GM10266 (cell line): Measurements from ENCODE around the gene MBP.
"Not testable (repeated sequence)": the region's sequence is repeated elsewhere in the genome, so short reads cannot be mapped to it uniquely, and the experiment has no call there.

Experiments used
- DNase-seq: peaks from one replicate; pipeline ENCODE4 v3.0.0; 2012; ENCODE audit errors: extremely low spot score
- TF ChIP-seq, protein P1 (sequence below): IDR thresholded peaks from 2 replicates; pipeline ENCODE4 v1.5.1; 2012; ENCODE audit warnings: mild to moderate bottlenecking, low read depth; ENCODE audit not compliant: control insufficient read depth, insufficient read depth; ENCODE audit errors: missing control alignments

MBP gene

DNA sequence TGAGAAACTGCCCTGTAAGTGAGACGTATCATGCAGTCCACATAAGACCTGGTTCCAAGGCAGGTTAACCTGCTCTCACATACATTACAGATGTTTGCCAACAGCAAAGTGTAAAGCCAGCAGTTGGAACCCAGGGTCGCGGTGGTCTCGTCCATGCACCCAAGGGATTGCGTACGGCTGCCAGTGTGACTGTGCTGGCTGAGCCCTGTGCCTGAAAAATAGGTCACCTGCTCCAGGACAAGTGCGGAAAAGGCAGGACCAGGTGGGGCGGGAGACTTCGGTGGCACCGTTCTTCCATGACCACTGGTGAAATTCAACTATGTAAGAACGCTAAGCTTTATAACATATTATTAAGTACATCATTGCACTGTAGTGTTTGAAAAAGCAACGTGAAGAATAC, 110.5 kb downstream of the MBP start:
- TF ChIP-seq, protein P1, sequence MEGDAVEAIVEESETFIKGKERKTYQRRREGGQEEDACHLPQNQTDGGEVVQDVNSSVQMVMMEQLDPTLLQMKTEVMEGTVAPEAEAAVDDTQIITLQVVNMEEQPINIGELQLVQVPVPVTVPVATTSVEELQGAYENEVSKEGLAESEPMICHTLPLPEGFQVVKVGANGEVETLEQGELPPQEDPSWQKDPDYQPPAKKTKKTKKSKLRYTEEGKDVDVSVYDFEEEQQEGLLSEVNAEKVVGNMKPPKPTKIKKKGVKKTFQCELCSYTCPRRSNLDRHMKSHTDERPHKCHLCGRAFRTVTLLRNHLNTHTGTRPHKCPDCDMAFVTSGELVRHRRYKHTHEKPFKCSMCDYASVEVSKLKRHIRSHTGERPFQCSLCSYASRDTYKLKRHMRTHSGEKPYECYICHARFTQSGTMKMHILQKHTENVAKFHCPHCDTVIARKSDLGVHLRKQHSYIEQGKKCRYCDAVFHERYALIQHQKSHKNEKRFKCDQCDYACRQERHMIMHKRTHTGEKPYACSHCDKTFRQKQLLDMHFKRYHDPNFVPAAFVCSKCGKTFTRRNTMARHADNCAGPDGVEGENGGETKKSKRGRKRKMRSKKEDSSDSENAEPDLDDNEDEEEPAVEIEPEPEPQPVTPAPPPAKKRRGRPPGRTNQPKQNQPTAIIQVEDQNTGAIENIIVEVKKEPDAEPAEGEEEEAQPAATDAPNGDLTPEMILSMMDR, result no peak
- DNase-seq, result no peak

DNA sequence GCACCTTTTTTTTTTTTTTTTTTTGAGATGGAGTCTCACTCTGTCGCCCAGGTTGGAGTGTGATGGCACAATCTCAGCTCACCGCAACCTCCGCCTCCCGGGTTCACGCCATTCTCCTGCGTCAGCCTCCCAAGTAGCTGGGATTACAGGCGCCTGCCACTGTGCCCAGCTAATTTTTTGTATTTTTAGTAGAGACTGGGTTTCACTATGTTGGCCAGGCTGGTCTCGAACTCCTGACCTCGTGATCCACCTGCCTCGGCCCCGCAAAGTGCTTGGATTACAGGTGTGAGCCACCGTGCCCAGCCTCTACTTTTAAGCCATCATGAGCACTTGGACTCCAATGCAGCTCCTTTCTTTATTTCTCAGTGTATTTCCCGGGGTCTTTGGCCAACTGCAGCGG, 111.1 kb downstream of the MBP start:
- not testable (repeated sequence) for DNase-seq

DNA sequence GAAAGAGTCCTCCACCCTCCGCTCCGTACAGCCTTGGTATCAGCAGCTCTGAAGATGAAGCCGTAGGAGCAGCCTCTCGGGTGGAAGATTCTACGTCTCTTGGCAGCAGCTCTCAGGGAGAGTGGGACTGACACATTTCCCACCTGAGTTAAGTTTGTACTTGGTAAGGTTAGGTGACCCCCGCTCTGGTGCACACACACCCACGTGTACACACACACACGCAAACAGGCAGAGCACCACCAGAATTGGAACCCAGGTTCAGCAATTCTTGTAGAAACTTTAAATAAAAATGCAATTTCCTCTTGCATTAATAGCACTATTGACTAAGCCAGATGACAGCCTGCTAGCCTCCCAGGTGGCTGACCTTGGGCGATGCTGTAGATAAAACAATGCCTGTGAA, 111.5 kb downstream of the MBP start:
- TF ChIP-seq, protein P1, result no peak
- no peak for DNase-seq

DNA sequence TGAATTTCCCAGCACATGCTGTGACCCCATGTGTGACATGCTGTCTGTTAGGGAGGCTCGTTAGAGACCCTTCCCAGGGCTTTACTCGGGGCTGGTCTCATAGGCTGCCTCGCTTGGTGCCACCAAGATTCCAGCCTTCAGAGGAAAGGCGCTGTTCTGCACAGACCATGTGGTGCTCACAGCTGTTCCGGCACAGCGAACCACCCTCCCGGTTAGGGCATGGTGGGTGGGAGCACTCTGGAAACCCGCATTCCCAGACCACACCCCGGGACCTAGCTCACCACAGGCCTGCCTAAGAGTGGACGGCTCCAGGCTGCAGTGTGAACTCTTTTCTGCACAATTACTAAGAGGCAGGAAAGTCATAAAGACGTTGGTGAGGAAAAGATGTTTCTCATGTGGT, 112.0 kb downstream of the MBP start:
- no peak for DNase-seq
- TF ChIP-seq, protein P1, result no peak

DNA sequence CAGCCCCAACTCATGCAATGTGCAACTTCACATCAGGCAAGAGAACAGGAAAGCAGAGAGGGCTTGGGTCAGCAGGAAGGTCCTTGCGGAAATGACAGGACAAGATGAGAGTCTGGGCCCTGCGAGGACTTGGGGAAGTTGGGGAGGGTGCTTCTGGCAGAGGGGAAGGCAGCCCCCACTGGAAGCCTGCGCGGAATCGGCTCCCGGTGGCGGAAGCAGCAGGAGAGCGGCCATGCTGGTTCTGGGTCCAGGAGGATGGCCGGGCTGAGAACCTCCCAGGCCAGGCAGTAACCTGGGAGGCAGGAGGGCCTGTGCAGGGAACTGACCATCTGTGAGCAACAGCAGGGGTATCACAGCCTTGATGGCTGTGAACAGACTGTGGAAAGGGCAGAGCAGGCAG, 112.9 kb downstream of the MBP start:
- no peak for DNase-seq
- TF ChIP-seq, protein P1, result no peak

DNA sequence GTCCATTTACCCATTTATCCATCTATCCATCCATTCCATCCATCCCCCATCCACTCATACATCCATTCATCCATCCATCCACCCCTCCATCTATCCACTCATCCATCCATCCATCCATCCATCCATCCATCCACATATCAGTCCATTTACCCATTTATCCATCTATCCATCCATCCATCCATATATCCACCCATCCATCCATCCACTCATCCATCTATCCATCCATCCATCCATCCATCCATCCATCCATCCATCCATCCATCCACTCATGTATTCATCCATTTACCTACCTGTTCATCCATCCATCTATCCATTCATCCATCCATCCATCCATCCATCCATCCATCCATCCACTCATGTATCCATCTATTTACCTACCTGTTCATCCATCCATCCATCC, 113.9 kb downstream of the MBP start:
- DNase-seq, result not testable (repeated sequence)

DNA sequence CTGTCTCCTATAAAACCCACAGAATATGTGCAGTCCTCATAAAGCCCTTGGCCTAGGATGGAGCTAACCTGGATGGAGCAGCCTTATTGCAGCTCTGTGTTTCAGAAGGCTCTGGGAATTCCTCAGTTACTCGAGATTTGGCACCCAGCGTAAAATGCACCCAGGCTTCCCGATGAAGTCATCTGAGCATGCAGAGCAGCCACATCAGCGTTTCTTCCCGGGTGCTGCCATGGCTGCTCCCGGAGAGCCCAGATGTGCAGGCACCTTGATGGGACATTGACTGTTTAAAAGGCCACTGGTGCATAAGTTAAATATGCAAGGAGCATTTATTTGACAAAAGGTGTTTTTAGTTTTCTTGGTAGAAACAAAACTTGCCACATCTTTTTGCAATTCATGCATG, 115.2 kb downstream of the MBP start:
- TF ChIP-seq, protein P1, result no peak
- DNase-seq, result no peak

DNA sequence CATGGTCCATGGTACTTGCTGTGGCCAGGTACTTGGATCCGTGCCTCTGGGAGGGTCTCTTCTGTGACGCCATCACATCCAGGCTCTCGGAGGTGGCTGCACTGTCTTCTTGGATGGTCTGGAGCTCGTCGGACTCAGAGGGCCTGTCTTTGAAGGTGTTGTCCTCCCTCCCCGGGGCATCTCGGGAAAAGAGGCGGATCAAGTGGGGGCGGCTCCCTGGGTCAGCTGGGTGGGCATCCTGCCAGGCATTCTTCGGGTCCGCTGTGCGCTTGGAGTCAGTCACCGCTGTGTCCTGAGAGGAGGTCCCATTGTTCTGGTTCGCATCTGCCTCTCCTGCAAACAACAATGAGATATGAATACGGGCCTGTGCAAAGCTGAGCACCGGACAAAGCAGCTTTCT, 115.6 kb downstream of the MBP start:
- DNase-seq, result no peak
- TF ChIP-seq, protein P1, result no peak
